ENCODE measurements around the gene MGRN1.

- TF ChIP-seq CTCF (IDR thresholded peaks at IDR 0.05) (no peak), EZH2 (IDR thresholded peaks at IDR 0.05; ENCODE audit: borderline replicate concordance, insufficient read depth, low read depth, low read length, poor library complexity, severe bottlenecking) (no peak)
Measured at GRCh38 chr16:4649744-4650442, 25.3 kb downstream of the MGRN1 start.

Measured in B cell (primary cell).